ENCODE results near the gene PRXL2B.

DNA sequence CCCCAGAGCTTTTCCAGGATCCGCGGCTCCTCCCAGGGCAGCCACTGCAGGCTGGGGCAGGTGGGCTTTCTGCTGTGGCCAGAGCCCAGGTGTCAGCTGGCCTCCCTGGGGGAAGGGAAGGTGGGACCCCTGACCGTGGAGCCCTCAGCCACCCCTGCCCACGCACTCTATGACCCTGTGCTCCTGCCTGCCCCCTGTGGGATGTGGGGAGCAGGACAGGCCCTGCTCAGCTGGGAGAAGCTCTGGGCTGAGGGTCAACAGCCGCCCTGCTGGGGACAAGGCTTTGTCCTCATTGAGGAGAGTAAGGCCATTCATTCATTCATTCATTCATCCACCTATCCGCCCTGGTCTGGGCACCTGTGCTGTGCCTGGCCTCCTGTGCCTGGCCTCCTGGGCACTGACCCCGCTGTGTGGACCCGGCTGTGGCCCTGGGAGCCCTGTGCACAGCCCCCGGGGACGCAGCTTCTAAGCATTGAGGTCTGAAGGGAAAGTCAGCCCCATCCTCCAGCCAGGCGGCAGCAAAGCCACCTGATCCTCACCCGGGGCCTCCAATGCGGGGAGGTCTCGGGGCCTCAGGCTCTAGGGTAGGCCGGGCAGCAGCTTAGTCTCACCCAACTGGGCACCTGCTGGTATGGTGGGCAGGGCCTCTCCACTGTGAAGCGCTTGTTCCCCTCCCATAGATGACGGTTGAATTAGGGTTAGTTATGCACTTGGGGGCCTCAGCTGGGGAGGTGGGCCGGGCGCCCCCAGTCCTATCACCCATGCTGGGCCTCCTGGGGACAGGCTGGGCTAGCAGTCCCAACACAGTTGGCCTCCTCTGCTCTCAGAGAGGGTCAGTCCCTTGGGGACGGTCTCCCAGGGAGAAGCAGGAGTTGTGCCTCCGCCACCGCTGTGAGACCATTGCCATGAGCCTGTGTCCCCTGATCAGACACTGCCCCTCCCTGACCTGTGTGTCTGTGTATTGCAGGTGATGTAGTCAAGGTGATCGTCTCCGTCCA, 24.4 kb upstream of the PRXL2B start:
- TF ChIP-seq, protein P1, sequence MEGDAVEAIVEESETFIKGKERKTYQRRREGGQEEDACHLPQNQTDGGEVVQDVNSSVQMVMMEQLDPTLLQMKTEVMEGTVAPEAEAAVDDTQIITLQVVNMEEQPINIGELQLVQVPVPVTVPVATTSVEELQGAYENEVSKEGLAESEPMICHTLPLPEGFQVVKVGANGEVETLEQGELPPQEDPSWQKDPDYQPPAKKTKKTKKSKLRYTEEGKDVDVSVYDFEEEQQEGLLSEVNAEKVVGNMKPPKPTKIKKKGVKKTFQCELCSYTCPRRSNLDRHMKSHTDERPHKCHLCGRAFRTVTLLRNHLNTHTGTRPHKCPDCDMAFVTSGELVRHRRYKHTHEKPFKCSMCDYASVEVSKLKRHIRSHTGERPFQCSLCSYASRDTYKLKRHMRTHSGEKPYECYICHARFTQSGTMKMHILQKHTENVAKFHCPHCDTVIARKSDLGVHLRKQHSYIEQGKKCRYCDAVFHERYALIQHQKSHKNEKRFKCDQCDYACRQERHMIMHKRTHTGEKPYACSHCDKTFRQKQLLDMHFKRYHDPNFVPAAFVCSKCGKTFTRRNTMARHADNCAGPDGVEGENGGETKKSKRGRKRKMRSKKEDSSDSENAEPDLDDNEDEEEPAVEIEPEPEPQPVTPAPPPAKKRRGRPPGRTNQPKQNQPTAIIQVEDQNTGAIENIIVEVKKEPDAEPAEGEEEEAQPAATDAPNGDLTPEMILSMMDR (conservative IDR thresholded peaks at IDR 0.05 in 1 of 2, IDR thresholded peaks at IDR 0.05 in 1 of 2; ENCODE audit: extremely low read depth in 1 of 2, insufficient read depth in 1 of 2, low read depth in 1 of 2, low read length in 2 of 2), result peak; percentile 30 to 57
- TF ChIP-seq EZH2 (IDR thresholded peaks at IDR 0.05; ENCODE audit: borderline replicate concordance, low read length), result no peak

Data from mammary epithelial cell (primary cell).